ENCODE measurements around the gene PIWIL1.

Gene PIWIL1
- 0 to 2.2 (median 0) reads per million in 17 experiments for total RNA-seq

DNA sequence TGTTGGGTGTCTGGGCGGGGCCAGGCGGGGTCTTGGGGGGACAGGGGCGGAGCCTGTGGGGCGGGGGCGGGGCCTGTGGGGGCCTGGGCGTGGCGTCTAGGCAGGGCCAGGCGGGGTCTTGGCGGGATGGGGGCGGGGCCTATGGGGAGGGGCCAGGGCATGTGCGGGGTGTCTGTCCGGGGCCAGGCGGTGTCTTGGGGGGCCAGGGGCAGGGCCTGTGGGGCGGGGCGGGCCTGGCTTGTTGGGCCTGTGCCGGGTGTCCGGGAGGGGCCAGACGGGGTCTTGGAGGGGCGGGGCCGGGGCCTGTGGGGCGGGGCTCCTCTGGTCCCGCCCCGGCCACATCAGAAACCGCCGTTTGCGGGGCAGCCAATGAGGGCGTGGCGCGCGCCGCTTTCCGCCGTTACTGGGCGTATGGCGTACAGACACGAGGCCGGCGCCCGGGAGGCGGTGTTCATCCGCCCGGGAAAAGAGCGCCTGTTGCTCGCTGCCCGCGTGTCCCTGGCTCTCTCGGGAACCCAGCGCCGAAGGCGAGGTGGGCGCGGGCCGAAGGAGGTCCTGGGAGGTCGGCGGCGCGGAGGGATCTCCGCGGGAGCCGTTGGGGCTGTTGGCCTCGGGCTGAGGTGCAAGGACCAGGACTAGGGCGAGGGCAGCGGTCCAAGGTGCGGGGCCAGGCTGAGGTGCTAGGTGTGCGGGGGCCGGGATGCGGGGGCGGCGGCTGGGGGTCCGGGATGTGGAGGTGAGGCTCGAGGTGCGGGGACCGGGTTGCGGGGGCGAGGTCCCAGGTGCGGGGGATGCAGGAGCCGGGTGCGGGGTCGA is at the start of gene PIWIL1:
TSS of gene PIWIL1 (plus strand) at position 400 of the 816 bp plus-strand sequence. CDS start 4,705 bp downstream, outside the sequence.
- no peak for DNase-seq

DNA sequence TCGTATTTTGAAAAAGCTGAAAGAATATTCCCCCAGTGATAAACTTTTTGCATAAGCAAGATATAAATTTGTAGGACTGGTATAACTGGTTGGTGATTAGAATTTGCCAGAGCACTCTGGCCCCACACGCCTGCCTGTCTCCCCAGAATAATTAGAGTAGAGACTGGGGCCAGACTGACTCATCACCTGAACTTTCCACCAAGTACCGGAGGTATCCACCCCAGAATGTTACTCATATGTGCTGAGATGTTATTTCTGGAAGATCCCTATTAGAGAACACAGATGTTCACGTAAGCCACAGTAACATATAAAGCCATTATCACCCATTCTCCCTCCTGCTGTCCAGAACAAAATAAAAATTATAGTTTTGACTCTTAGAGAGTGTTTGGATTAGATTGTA is 49.5 kb upstream of the PIWIL1 start:
- DNase-seq = no peak

DNA sequence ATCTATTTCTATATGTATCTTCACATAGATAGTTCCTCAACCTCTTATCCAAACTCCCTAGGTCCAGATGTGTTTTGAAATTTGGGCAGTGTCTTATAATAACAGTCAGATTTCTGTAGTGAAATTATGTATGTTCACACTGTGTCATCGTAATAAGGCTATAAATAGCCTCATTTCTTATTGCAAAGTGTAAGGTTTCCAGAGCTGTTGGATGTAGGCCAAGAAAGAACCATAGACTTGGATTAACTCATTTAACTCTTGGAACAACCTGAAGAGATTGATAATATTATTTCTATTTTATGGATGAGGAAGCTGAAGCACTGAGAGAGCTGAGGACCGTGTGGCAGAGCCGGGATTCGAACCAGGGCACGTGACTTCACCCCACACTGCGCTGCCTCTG is 49.0 kb upstream of the PIWIL1 start:
- DNase-seq = no peak

DNA sequence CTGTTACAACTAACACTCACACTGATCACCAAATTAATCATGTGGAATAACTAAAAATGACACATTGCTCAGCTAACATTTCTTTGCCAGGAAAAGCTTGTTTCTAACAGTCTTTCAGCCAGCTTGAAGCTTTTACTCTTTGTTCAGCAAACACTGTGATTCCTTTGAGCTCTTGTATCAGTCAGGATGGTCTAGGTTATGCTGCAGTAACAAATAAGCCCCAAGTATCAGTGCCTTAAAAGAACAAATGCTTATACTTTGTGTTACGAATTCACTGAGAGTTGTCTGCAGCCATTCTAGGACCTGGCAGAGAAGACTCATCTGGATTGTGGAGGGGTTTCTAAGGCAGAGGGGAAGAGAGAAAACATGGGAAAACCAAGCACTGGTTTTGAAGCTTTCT is 47.6 kb upstream of the PIWIL1 start:
- DNase-seq = no peak

DNA sequence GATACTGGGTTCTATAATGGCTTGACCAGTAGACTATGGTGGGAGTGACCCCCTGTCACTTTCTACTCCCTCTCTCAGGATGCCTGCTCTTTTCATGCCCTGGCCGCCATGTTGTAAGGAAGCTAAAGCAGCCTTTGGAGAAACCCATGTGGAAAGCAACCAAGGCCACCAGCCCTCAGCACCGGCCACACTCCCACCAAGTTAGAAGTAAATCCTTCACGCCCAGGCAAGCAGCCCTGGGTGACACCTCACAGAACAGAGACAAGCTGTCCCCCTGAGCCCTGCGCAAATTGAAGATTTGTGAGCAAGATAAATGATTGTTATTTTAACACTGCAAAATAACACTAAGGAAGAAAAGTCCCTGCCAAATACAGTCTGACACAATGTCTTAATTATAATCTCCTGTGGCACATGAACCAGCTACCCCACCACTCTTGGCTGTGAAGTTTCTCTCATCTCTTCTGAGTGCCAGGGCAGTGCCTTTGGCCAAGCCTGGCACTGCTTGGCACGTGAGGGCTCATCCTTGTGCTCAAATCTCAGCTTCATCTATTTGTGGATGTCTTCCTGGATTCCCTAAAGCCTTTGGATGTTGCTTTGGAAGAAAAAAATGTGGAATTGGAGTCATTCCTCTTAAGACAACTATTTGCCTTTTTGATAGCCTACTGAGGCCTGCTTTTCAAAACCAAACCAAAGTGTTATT is 39.2 kb upstream of the PIWIL1 start:
- DNase-seq = no peak

DNA sequence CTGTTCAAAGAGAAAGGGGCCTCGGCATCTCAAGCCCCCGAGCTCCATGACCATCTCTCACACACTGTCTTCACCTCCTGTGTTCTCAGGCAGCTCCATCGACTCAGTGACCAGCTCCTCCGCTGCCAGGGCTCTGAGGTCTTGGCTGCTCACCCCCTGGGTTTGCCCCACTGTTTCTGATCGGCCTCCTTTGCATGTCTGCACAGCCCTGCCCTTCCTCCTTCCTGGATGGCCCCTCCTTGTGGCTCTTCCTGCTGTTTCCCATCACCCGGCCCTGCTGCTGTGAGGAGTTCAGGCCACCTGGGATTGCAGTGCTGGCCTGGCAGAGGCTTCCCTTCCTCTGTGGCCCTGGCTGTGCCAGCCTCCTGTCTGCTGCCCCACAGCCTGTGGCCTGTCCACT is 38.1 kb upstream of the PIWIL1 start:
- DNase-seq = no peak

DNA sequence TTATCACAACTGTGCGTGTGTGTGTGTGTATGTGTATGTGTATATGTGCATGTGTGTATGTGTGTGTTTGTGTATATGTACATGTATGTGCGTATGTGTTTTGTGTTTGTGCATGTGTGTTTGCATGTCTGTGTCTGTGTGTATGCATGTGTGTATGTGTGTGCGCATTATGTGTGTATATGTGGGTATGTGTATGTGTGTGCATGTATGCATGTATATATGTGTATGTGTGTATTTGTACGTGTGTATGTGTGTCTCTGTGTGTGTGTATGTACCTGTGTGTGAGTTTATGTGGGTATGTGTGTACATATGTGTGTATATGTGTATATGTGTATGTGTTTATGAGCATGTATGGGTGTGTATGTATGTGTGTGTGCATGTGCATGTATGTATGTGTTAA is 37.6 kb upstream of the PIWIL1 start:
- no peak for DNase-seq

DNA sequence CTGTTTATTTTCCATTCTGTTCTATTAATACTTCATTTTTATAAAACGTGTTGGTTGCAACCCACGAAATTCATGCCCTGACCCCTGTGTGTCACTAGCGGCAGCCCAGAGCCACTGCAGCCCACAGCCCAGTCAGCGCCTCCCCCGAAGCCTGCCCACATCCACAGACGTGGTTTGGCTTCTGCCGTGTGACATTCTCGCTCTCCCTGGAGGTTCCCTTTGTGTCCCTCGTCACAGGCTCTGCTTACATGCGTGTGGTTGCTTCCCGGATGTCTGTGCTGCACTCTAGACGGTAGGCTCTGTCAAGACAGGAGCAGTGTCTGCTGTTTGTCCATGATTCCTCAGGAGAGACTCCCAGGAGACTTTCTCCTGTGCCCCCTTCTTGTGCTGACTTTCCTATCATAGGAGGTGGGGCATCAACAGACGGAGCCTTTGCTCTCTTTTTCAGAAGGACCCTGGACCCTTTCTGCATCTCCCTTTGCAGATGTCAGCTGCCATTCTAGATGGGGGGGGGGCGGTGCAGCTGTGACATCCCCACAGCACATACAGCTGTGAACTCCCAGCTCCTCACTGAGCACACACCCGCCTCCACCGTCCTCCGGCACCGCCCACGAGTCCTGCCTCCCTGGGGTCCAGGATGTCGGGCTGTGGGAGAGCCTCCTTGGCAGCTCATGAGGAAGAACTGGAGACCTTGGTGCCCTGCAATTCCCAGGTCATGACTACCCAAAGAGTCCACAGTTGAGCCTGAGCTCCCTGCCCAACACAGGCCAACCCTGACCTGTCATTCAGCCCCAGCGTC is 36.8 kb upstream of the PIWIL1 start:
- no peak for DNase-seq

DNA sequence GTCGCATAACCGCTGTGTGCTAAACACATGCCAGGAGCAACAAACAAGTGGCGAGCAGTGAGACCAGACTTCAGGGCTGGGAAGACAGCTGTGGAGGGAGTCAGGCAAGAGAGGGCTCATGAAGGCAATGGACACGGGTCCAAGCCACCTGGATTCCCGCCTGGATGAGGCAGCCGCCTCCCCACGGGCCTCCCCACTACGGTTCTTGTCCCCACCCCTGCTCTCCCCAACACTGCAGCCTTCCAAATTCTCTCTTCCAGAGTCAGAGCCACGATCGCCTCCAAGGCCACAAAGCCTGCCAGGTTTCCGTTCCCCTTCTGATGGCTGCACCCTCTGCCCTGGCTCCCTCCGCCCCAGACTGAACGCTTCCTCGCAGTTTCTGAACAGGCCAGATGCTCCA is 36.1 kb upstream of the PIWIL1 start:
- DNase-seq = no peak

DNA sequence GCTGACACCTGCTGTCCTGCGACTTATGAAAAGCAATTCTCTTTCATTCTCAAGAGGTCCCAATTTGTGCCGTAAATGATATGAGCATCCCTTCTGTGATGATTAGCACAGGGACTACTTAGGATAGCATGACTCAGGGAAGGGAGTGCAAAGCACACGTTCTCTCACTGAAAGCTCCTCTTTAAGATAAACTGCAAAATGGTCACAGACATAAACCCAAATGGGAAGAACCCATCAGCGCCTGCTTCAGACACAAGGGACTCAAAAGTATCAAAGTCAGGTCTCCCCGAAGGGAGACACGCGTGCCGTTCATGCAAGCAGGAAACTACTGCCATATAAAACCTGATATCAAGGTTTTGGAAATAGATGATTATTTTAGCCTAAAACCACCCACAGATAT is 33.9 kb upstream of the PIWIL1 start:
- DNase-seq = no peak

DNA sequence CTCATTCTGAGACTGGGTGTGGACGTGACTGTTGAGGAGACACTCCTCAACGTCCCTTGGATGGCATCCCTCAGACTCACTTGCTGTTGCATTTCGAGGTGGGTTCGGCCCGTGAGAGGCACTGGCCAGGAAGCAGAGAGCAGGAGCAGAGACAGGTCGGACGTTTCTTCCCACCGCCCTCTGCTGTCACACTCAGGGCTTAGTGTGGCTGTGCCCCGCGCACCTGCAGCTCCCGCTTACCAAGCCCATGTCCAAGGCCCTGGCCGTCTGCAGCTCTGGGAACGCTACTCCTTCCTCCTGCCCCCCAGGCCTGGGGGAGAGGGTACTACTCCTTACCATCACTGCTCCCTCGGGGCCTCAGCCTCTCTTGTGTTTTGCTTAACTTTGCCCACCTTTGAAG is 29.8 kb upstream of the PIWIL1 start:
- no peak for DNase-seq

DNA sequence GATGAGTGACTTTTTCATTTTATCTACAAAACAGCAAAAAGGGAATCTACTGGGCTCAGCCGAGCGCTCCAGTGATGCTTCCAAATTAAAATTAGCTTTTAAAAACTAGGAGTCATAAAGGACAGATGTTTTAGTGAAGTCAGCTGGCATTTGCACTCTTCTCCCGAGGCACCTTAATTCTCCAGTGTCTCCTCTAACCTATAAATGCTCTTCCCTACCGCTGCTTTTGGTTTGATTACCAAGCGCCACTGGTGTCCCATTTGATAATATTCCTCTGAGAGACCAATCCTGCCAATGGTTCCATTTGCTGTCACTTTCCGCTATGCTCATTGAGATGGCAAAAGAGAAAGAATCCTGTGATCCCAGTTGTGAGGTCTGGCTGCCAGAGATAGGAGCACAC is 29.3 kb upstream of the PIWIL1 start:
- no peak for DNase-seq

DNA sequence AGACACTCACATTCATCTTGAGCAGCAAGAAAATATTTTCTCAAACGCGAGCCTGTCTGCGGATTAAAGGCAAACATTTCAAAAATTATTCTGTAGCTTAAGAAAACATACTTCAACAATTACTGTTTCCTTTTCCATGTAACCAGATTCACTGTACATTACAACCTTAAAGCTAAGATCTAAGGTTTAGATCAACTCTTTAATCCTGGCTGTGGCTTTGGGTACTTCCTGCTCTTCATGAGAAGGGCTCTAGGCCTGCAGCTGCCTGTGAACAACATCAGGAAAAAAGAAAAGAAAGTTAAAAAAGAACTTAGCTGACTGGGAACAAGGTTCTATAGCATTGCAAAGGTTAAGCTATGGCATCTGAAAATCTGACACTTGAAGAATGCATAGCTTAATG is 21.4 kb upstream of the PIWIL1 start:
- no peak for DNase-seq

DNA sequence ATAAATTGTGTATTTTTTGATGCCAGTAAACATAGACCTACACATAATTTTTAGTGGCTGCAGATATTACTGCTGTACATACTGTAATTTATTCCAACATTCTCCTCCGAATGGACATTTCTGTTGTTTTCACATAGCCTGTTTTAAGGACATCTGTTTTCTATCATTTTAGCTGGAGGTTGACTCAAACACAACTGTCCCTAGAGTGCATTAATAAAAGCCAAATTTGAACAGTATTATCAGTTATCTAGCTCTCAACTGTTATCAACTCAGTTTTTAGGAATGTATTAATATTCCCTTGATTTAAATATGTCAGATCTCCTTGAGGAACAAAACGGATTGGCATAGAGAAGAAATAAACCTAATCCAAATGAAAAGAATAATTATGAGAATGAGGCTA is 17.2 kb upstream of the PIWIL1 start:
- no peak for DNase-seq

DNA sequence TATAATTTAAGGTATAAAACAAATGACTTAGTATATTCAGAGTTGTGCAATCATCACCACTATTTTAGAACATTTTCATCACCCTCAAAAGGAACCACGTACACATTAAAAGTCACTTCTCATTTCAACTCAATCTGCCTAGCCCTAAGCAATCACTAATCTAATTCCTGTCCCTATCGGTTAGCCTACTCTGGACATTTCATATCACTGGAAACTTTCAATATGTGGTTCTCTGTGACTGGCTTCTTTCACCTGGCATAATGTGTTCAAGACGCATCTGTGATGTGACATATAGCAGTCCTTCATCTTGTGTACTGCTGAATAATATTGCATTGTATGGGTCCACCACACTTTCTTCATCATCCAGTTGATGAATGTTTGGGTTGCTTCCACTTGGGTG is 15.4 kb upstream of the PIWIL1 start:
- DNase-seq = no peak

DNA sequence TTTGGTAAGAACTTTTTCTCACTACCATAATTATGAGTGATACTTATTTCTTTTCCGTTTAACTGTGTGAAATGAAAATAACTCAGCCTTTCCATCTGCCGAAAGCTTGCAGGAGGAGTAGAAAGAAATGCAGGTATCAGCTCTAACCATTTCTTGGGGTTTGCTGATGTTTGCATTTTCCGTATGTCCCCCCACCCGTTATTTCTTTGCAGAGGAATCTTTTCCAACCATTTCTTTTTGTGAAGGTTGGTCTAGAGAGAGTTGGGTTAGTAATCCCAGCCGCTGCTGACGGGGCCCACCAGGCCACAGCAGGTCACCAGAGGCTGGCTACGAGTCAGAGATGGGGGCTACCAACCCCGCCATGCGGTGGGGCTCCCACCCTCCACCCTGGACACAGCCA is 7.0 kb upstream of the PIWIL1 start:
- DNase-seq = no peak

DNA sequence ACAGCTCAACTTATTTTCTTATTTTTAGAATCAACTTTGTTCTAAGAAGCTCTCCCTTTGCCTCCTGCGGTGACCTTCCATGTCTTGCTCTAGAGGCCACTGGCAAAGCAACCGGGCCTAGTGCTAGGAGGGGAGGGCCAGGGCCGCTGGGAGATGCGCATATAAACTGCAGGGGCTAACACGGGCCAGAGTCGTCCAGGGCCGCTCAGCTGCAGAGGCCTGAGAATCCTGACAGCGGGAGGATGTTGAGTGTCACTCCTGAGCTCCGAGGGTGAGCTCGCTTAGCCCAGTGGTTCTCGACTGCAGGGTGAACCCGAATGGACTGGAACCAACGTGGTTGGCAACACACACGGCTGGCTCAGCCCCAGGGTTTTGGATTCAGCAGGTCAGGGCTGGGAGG is 6.5 kb upstream of the PIWIL1 start:
- DNase-seq = no peak

DNA sequence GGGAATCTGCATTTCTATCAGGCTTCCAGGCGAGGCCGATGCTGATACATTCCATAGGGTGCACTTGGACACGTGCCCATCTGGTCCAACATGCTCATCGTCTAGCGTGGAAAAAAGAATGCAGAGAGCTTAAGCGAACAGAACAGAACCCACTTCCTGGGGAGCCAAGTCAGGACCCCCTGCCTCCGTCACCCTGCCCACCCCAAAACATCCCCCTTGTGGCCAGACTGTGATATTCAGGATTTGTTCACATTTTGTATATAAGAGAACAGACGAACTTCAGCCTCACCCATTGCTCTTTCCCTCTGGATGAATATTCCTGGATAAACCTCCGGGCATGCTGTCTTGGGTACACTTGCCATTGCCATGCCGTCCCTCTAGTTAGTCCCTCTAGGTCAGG is 4.3 kb upstream of the PIWIL1 start:
- DNase-seq = no peak

DNA sequence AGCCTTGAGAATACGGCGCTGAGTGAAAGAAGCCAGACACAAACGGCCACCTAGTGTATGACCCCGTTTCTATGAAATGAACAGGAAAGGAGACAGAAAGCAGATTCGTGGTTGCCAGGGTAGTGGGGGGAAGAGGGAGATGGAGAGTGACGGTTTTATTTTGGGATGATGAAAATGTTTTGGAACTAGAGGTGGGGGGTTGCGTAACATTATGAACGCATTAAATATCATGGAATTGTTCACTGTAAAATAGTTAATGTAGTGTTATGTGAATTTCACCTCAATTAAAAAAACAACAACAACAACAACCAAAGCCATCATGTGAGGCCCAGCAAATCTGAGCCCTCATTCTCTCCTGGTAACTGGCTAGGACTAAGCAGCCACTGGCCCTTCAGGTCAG is 3.3 kb upstream of the PIWIL1 start:
- DNase-seq = no peak

DNA sequence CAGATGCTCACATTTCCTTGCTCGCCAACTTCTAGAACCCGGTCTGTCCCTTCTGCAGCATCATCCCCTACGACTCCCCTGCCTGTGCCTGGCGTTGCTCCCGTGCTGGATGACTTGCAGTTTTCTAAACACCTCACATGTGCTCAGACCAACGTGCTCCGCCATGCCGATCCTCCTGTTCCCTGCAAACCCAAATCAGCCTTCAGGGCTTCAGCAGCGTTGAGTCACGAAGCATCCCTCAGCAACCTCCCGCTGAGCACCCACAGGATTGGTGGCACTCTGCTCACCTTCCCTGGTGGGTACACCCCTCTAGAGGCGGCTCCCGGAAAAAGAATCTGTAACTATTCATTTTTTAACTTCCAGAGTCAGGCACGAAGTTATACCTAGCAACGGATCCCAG is 2.8 kb upstream of the PIWIL1 start:
- DNase-seq = no peak

DNA sequence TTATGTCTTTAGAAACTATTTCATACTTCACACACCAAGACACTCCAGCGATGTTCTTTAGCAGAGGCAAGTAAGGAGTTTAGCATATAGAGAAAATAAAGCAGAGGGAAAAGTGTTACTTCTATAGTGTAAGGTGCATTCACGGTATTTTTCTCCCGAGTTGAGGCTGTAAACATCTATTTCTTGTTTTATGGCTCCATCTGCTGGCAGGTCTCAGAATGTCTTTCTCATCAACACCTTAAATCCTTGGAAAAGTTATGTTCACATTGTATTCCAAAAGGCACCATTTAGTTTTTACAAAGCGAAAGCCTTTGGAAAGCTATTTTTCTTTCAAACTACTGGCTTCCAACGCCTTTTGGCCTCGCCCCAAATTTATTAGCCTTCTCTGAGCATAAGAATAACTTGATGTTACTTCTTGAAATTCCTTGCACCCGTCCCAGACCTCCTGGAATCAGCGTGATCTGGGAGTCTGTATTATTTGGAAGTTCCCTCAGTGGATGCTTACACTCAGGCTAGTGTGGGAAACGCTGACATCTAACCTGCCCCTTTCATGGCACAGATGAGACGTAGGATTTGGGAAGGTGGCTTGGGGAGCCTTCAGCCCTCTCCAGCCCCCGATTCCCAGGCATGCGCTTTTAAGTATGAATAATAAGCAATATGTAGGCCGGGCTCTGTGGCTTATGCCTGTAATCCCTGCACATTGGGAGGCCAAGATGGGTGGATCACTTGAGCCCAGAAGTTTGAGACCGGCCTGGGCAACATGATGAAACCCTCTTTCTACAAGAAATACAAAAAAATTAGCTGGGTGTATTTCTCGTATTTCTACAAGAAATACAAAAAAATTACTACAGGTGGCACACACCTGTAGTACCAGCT is 1.9 kb upstream of the PIWIL1 start:
- DNase-seq = peak; percentile 62 to 69 (median 68)

DNA sequence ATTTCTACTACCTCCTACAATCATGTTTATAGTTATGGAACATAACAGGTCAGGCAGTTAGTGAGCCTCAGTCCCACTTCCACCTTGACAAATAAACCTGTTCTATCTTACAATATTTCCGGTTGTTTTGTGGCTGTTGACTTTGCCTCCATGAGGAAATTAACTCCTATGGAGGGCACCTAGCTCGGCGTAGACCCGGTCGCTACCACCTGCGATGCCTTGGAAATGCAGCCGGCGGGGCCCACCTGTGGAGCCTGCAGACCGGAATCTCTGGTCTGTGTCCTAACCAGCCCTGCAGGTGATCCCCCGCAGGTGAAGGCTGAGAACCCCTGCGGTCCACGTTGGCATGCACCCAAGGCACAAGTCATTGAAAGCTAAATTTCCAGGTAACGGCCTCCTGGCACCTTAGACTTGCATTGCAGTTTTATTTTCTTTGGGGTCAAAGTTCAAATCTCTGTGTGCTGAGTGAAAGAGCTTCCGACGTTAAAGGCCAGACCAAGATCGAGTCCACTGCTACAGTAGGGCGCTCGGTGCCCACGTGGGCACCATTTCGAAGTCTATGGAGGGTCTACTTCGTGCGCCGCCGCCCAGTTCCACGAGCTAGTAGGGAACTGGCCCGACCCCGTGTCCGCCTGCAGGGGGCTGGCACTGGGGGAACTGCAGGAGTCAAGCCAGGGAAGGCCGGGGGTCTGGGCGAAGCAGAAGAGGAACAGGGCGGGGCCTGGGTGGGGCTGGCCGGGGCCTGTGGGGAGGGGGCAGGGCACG is 782 bp upstream of the PIWIL1 start:
- no peak for DNase-seq

All from suppressor macrophage (primary cell).